Mononuclear cell (primary cell): ENCODE measurements around the gene KIF26A. TPM values are rescaled to one million over a fixed set of nuclear protein-coding genes. Genes with fewer than 3 reads are reported as not detected.
"Not testable (repeated sequence)": the region's sequence is repeated elsewhere in the genome, so short reads cannot be mapped to it uniquely, and the experiment has no call there.

Experiments
- H3K27me3 ChIP-seq: 2 replicates; pipeline ENCODE4 v1.6.0; 2011; ENCODE audit warnings: low read length, control low read depth; ENCODE audit not compliant: insufficient read depth
- H3K4me1 ChIP-seq: 2 replicates; pipeline ENCODE4 v1.5.1; 2011; ENCODE audit warnings: mild to moderate bottlenecking, low read length, control low read depth; ENCODE audit not compliant: insufficient read depth
- H3K4me3 ChIP-seq: 2 replicates; pipeline ENCODE4 v1.5.1; 2011; ENCODE audit warnings: mild to moderate bottlenecking, low read length, moderate library complexity
- H3K9me3 ChIP-seq: 2 replicates; pipeline ENCODE4 v1.5.1; 2011; ENCODE audit warnings: low read depth, mild to moderate bottlenecking, control low read depth, low read length
- total RNA-seq: library from RNA; depleted of rRNA; stranded (reverse); fragments of >200 nt; gene quantifications from one replicate; pipeline ENCODE4 v1.2.3, GENCODE V29; 2012

Gene KIF26A
- total RNA-seq, 1 donor: not detected

DNA sequence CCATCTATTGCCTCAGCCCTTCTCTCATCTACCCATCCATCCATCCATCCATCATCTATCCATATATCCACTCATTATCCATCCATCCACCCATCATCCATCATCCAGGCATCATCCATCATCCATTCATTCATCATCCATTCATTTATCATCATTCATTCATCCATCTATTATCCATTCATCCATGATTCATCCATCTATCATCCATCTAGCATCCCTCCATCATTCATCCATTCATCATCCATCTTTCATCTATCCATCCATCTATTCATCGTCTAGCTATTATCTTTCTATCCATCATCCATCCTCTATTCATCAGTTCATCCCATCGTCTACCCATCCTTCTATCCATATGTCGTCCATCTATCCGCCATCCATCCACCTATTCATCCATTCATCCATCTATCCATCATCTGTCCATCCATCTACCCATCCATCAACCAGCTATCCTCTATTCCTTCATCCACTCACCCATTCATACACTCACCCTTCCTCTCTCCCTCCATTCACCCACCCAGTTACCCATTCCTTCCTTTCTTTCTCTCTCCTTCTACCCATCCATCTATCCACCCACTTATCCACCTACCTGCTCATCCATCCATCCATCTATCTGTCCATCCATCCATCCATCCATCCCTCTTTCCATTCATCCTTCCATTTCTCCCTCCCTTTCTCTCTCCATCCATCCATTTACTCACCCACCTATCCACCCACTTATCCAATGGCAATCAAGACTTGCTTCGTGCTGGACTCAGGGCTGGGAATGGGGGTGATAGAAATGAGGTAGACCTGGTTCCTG lies 59.3 kb downstream of the KIF26A start:
- Histone ChIP-seq H3K4me3 (no peak overlapping the region), H3K9me3 (no peaks in the 10 kb centered on the region), H3K4me1 (no peaks in the 10 kb centered on the region), H3K27me3 (no peaks in the 10 kb centered on the region)

DNA sequence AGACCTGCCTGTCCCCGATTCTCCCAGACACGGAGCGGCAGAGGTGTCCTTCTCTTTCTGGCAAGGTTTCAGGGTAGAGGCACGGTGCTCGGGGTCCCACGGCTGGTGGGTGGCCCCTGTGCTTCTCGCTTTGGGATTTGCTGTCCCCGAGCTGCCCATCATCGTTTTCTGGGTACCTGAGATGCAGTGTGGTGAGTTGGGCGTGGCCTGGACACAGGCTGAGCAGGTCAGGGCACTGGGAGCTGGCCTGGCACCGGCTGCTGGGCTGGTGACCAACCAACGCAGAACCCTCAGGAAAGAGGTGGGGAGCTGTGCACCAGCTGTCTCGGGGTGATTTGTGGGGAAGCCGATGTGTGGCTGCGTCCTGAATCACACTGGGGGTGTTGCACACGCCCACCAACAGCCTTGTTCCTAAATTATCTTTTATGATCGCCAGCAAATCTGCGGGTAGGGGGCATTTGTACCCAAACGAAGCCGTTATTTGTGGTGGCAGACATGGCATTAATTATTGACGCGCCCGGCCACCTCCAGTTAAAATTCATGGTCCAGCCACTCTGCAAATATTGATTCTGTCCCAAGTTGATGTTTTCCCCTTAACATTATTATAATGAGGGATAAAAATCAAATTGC lies 61.0 kb downstream of the KIF26A start:
- H3K9me3 ChIP-seq: no peaks in the 10 kb centered on the region
- no peaks in the 10 kb centered on the region for H3K4me1 ChIP-seq
- H3K27me3 ChIP-seq: no peaks in the 10 kb centered on the region
- H3K4me3 ChIP-seq: no peak overlapping the region

GRCh38 chr14:104200106-104200505 lies 61.7 kb downstream of the KIF26A start:
- no peaks in the 10 kb centered on the region for H3K9me3 ChIP-seq
- H3K27me3 ChIP-seq: no peaks in the 10 kb centered on the region
- no peak overlapping the region for H3K4me3 ChIP-seq
- H3K4me1 ChIP-seq: no peaks in the 10 kb centered on the region

DNA sequence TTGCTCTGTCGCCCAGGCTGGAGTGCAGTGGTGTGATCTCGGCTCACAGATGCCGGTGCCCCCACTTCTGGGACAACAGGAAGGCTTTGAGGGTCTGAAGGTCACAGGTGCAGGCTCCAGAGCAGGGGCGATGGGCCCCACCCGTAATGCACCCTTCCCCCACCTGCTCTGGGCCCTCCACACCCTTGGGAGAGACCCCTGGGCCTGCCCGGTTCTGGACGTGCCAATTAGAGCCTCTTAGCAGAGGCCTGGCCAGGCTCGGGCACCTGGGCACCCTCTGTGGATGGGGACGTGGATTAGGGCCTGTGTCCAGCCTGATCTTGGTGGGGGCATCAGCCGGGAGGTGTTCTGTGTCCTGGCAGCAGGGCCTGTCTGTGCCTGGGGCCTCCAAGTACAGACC lies 62.2 kb downstream of the KIF26A start:
- no peak overlapping the region for H3K4me3 ChIP-seq
- no peaks in the 10 kb centered on the region for H3K4me1 ChIP-seq
- no peaks in the 10 kb centered on the region for H3K27me3 ChIP-seq
- H3K9me3 ChIP-seq: no peaks in the 10 kb centered on the region

DNA sequence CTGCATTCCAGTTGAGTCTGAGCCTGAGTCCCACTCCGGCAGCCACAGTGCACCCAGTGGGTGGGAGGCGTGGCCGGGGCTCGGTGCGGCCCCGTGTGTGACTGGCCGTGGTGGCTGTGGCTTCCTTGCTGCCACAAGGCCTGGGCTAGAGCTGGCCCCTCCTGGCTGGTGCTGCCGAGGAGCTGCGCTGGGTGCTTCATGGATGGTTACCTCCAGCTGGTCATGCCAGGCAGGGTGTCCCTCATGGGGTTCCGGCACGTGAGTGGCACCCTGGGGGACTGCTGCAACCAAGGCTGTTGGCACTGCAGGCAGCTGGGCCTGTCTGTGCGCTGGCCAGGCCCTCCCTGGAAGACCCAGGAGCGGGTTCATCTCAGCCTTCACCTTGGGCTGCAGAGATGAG lies 62.7 kb downstream of the KIF26A start:
- H3K27me3 ChIP-seq: no peaks in the 10 kb centered on the region
- no peaks in the 10 kb centered on the region for H3K4me1 ChIP-seq
- no peak overlapping the region for H3K4me3 ChIP-seq
- no peaks in the 10 kb centered on the region for H3K9me3 ChIP-seq

- no peaks in the 10 kb centered on the region for H3K27me3 ChIP-seq
- H3K4me3 ChIP-seq: no peak overlapping the region
- no peaks in the 10 kb centered on the region for H3K4me1 ChIP-seq
- no peaks in the 10 kb centered on the region for H3K9me3 ChIP-seq
These were observed 63.1 kb downstream of the KIF26A start for GRCh38 chr14:104201496-104201895.

- Histone ChIP-seq H3K4me1 (no peaks in the 10 kb centered on the region), H3K27me3 (no peaks in the 10 kb centered on the region), H3K4me3 (no peak overlapping the region), H3K9me3 (no peaks in the 10 kb centered on the region)
These were observed 64.1 kb downstream of the KIF26A start for GRCh38 chr14:104202259-104203070.

- H3K4me1 ChIP-seq: no peaks in the 10 kb centered on the region
- H3K4me3 ChIP-seq: no peak overlapping the region
- no peaks in the 10 kb centered on the region for H3K27me3 ChIP-seq
- no peaks in the 10 kb centered on the region for H3K9me3 ChIP-seq
These were observed 64.7 kb downstream of the KIF26A start for GRCh38 chr14:104203071-104203425.

GRCh38 chr14:104204660-104205149 lies 66.3 kb downstream of the KIF26A start:
- Histone ChIP-seq H3K4me3 (no peak overlapping the region), H3K27me3 (no peaks in the 10 kb centered on the region), H3K9me3 (no peaks in the 10 kb centered on the region), H3K4me1 (no peaks in the 10 kb centered on the region)

GRCh38 chr14:104205781-104206180 lies 67.4 kb downstream of the KIF26A start:
- Histone ChIP-seq H3K4me1 (no peaks in the 10 kb centered on the region), H3K9me3 (no peaks in the 10 kb centered on the region), H3K27me3 (no peaks in the 10 kb centered on the region), H3K4me3 (no peak overlapping the region)

- Histone ChIP-seq H3K4me3 (no peak overlapping the region), H3K4me1 (no peaks in the 10 kb centered on the region), H3K9me3 (no peaks in the 10 kb centered on the region), H3K27me3 (no peaks in the 10 kb centered on the region)
These were observed 68.0 kb downstream of the KIF26A start for GRCh38 chr14:104206281-104206904.

- no peaks in the 10 kb centered on the region for H3K27me3 ChIP-seq
- H3K9me3 ChIP-seq: no peaks in the 10 kb centered on the region
- no peaks in the 10 kb centered on the region for H3K4me1 ChIP-seq
- H3K4me3 ChIP-seq: no peak overlapping the region
These were observed 69.0 kb downstream of the KIF26A start for GRCh38 chr14:104207142-104208014.

DNA sequence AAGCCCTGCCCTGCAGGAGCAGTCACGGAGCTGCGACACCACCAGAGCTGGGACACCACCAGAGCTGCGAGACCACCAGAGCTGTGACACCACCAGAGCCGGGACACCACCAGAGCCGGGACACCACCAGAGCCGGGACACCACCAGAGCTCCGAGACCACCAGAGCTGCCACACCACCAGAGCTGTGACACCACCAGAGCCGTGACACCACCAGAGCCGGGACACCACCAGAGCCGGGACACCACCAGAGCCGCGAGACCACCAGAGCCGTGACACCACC lies 69.6 kb downstream of the KIF26A start:
- not testable (repeated sequence) for H3K9me3 ChIP-seq, H3K4me1 ChIP-seq, H3K4me3 ChIP-seq, H3K27me3 ChIP-seq

DNA sequence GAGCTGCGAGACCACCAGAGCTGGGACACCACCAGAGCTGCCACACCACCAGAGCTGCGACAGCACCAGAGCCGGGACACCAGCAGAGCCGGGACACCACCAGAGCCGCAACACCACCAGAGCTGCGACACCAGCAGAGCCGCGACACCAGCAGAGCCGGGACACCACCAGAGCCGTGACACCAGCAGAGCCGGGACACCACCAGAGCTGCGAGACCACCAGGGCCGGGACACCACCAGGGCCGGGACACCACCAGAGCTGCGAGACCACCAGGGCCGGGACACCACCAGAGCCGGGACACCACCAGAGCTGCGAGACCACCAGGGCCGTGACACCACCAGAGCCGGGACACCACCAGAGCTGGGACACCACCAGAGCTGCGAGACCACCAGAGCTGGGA lies 69.9 kb downstream of the KIF26A start:
- H3K9me3 ChIP-seq, H3K27me3 ChIP-seq, H3K4me3 ChIP-seq, H3K4me1 ChIP-seq: not testable (repeated sequence)
